ENCODE measurements around the gene TRIM44.

DNA sequence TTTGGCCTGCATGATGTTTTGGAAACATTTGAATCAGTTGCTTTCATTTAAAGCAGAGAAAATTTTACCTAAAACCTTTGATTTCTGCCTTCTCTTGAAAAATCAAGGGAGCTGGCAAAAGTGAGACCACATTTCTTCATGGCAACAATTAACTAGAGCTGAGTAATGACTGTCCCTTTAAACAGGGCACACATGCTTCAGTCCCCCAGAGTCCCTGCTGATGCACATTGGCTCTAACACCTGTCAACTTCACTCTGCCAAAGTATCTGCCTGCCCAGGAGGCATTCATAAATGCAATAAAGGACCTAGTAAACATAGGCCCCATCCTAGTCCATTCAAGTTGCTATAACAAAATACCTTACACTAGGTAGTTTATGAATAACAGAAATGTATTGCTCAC lies 194.2 kb downstream of the TRIM44 start:
- TF ChIP-seq, protein P1, sequence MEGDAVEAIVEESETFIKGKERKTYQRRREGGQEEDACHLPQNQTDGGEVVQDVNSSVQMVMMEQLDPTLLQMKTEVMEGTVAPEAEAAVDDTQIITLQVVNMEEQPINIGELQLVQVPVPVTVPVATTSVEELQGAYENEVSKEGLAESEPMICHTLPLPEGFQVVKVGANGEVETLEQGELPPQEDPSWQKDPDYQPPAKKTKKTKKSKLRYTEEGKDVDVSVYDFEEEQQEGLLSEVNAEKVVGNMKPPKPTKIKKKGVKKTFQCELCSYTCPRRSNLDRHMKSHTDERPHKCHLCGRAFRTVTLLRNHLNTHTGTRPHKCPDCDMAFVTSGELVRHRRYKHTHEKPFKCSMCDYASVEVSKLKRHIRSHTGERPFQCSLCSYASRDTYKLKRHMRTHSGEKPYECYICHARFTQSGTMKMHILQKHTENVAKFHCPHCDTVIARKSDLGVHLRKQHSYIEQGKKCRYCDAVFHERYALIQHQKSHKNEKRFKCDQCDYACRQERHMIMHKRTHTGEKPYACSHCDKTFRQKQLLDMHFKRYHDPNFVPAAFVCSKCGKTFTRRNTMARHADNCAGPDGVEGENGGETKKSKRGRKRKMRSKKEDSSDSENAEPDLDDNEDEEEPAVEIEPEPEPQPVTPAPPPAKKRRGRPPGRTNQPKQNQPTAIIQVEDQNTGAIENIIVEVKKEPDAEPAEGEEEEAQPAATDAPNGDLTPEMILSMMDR (IDR thresholded peaks at IDR 0.05), result no peak
- TF ChIP-seq POLR2A (IDR thresholded peaks at IDR 0.05), result no peak

All from thyroid gland (tissue), 4 donors.